HepG2 (cell line): ENCODE measurements around the gene MRNIP. TPM values are rescaled to one million over a fixed set of nuclear protein-coding genes. Genes with fewer than 3 reads are reported as not detected.

Experiments
- FOXK2 ChIP-seq: fragments of 450-650 bp; IDR thresholded peaks from 2 replicates; pipeline ENCODE4 v1.6.1; 2016
- GABPB1 ChIP-seq: IDR thresholded peaks from 2 replicates; pipeline ENCODE4 v1.6.1; 2016; ENCODE audit warnings: mild to moderate bottlenecking, missing genetic modification reagents, moderate library complexity, missing compliant biosample characterization
- GLI4 ChIP-seq: sonication (generic); formaldehyde crosslinking; IDR thresholded peaks from 2 replicates; pipeline ENCODE4 v1.5.1; 2020; ENCODE audit warnings: missing genetic modification reagents, mild to moderate bottlenecking, moderate library complexity, borderline replicate concordance
- MAZ ChIP-seq, 2 experiments: sonication (generic) in 1 of 2; formaldehyde crosslinking in 1 of 2; IDR thresholded peaks; 2 replicates each; pipeline versions ENCODE4 v1.5.0 to v1.6.1; 2012 to 2020; ENCODE audit warnings: low read depth in 2 of 2, mild to moderate bottlenecking in 2 of 2, borderline replicate concordance in 1 of 2, improper control_type of control experiment in 1 of 2, low read length in 1 of 2, missing genetic modification reagents in 1 of 2, moderate library complexity in 1 of 2
- MXI1 ChIP-seq: IDR thresholded peaks from 3 replicates; pipeline ENCODE4 v1.6.1; 2012; ENCODE audit warnings: low read depth, low read length, inconsistent platforms, borderline replicate concordance
- ONECUT2 ChIP-seq: sonication (generic); formaldehyde crosslinking; IDR thresholded peaks from 2 replicates; pipeline ENCODE4 v1.4.0; 2020; ENCODE audit warnings: missing genetic modification reagents
- SOX6 ChIP-seq, 2 experiments: fragments of 450-650 bp in 1 of 2; sonication (generic) in 1 of 2; formaldehyde crosslinking in 1 of 2; IDR thresholded peaks; 2 replicates each; pipeline versions ENCODE4 v1.4.0 to v1.6.1; 2017 to 2020; ENCODE audit warnings: antibody characterized with exemption in 1 of 2, mild to moderate bottlenecking in 1 of 2, missing genetic modification reagents in 1 of 2
- SP1 ChIP-seq, 2 experiments: fragments of 450-650 bp in 1 of 2; sonication (generic) in 1 of 2; formaldehyde crosslinking in 1 of 2; IDR thresholded peaks; 2 replicates each; pipeline versions ENCODE4 v1.4.0 to v1.6.1; 2016 to 2020; ENCODE audit warnings: missing genetic modification reagents in 1 of 2
- ZNF232 ChIP-seq: sonication (generic); formaldehyde crosslinking; IDR thresholded peaks from 2 replicates; pipeline ENCODE4 v1.4.0; 2020; ENCODE audit warnings: missing genetic modification reagents, borderline replicate concordance
- ZNF589 ChIP-seq: sonication (generic); formaldehyde crosslinking; conservative IDR thresholded peaks from 2 replicates; pipeline ENCODE4 v1.8.0; 2022; ENCODE audit warnings: mild to moderate bottlenecking, moderate library complexity, missing genetic modification reagents
- ZNF607 ChIP-seq: sonication (generic); formaldehyde crosslinking; IDR thresholded peaks from 2 replicates; pipeline ENCODE4 v1.5.1; 2020; ENCODE audit warnings: missing genetic modification reagents, mild to moderate bottlenecking, borderline replicate concordance
- ZNF703 ChIP-seq: sonication (generic); formaldehyde crosslinking; IDR thresholded peaks from 2 replicates; pipeline ENCODE4 v1.5.1; 2020; ENCODE audit warnings: missing genetic modification reagents, mild to moderate bottlenecking, moderate library complexity, borderline replicate concordance
- ZNF790 ChIP-seq: sonication (generic); formaldehyde crosslinking; IDR thresholded peaks from 2 replicates; pipeline ENCODE4 v1.8.0; 2022; ENCODE audit warnings: missing genetic modification reagents, mild to moderate bottlenecking, borderline replicate concordance
- polyA plus RNA-seq, 8 experiments: library from polyadenylated mRNA; depleted of rRNA in 3 of 8; stranded (reverse) in 7 of 8; unstranded in 1 of 8; fragments of >200 nt; fragmentation: Illumina TruSeq in 4 of 8; extraction: Trizol in 4 of 8; gene quantifications; 2 replicates each; pipeline versions ENCODE4 v1.2.1 to v1.2.3, GENCODE V29; 2011 to 2016; ENCODE audit warnings: low read depth in 4 of 8, missing spikeins in 1 of 8, mixed read lengths in 1 of 8; ENCODE audit not compliant: insufficient read depth in 1 of 8
- total RNA-seq, 5 experiments: library from RNA; depleted of rRNA; stranded (reverse); fragments of >200 nt; fragmentation: Illumina TruSeq; extraction: Trizol; gene quantifications; 2 replicates each; pipeline ENCODE4 v1.2.3, GENCODE V29; 2016; ENCODE audit warnings: low read depth in 1 of 5
- TF ChIP-seq, protein P1 (sequence below): sonication (generic); formaldehyde crosslinking; IDR thresholded peaks from 2 replicates; pipeline ENCODE4 v1.4.0; 2020; ENCODE audit warnings: mild to moderate bottlenecking, missing genetic modification reagents
- TF ChIP-seq, protein P2 (sequence below): sonication (generic); formaldehyde crosslinking; IDR thresholded peaks from 2 replicates; pipeline ENCODE4 v1.5.0; 2020; ENCODE audit warnings: mild to moderate bottlenecking, missing genetic modification reagents
- TF ChIP-seq, protein P3 (sequence below): sonication (generic); formaldehyde crosslinking; IDR thresholded peaks from 2 replicates; pipeline ENCODE4 v1.5.0; 2020; ENCODE audit warnings: mild to moderate bottlenecking, missing genetic modification reagents

Gene MRNIP
- total and polyA plus RNA-seq, 2 of the 13 experiments (the other 11 are each of a cell fraction or from before 2014, with no cell fraction given), result 15.5 to 34.1 TPM

DNA sequence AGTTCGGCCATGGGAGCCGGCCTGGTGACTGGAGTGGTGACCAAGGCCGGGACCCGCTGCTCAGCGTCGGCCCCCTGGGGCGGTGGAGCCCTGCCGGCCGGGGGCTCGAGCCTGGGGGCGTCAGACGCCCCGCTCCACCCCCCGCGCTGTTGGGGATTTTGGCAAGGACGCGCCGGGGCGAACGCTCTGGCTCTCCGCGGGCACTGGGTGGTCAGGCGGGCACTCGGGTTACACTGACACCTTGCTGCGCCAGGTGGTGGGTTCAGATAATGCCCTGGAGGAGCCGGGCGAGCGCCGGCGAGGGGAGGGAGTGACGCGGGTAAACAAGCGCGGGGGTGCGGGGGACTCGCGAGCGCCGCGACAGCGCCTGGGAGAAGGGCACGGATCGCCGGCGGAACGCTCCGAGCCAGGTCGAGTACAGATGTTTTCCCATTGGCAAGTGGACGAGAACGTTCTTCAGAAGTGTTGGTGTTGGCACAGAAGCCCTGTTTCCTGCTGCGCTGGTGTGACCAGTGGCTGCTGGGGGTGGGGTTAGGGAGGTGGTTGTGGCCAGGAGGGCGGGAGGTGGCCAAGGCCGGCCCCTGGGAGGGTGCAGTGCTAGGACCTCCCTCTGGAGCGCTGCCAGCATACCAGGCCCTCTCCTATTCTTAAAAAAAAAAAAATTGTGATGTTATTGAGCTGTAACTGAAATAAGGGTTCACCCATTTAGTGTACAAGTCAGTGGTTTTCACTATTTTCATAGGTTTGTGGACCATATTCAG lies 37.1 kb downstream of the MRNIP start (continued):
- TF ChIP-seq, protein P1, sequence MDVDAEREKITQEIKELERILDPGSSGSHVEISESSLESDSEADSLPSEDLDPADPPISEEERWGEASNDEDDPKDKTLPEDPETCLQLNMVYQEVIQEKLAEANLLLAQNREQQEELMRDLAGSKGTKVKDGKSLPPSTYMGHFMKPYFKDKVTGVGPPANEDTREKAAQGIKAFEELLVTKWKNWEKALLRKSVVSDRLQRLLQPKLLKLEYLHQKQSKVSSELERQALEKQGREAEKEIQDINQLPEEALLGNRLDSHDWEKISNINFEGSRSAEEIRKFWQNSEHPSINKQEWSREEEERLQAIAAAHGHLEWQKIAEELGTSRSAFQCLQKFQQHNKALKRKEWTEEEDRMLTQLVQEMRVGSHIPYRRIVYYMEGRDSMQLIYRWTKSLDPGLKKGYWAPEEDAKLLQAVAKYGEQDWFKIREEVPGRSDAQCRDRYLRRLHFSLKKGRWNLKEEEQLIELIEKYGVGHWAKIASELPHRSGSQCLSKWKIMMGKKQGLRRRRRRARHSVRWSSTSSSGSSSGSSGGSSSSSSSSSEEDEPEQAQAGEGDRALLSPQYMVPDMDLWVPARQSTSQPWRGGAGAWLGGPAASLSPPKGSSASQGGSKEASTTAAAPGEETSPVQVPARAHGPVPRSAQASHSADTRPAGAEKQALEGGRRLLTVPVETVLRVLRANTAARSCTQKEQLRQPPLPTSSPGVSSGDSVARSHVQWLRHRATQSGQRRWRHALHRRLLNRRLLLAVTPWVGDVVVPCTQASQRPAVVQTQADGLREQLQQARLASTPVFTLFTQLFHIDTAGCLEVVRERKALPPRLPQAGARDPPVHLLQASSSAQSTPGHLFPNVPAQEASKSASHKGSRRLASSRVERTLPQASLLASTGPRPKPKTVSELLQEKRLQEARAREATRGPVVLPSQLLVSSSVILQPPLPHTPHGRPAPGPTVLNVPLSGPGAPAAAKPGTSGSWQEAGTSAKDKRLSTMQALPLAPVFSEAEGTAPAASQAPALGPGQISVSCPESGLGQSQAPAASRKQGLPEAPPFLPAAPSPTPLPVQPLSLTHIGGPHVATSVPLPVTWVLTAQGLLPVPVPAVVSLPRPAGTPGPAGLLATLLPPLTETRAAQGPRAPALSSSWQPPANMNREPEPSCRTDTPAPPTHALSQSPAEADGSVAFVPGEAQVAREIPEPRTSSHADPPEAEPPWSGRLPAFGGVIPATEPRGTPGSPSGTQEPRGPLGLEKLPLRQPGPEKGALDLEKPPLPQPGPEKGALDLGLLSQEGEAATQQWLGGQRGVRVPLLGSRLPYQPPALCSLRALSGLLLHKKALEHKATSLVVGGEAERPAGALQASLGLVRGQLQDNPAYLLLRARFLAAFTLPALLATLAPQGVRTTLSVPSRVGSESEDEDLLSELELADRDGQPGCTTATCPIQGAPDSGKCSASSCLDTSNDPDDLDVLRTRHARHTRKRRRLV (CRISPR knock-in tag), result no peak
- TF ChIP-seq ZNF589 (CRISPR knock-in tag), result 0 out of 2 replicates have a peak, but pooled peaks have one; percentile 30
- peak; percentile 54; the same call in 1 of the 3 replicates for TF ChIP-seq MXI1
- TF ChIP-seq GLI4, result no peak; the same call in 1 of the 2 replicates
- peak; percentile 51; the same call in 1 of the 2 replicates for TF ChIP-seq MAZ (IDR thresholded peaks at IDR 0.05; ENCODE audit: borderline replicate concordance, low read depth, low read length)
- no peak; the same call in 1 of the 2 replicates for TF ChIP-seq MAZ (CRISPR knock-in tag; IDR thresholded peaks at IDR 0.05; ENCODE audit: low read depth)
- 0 out of 2 replicates have a peak, but pooled peaks have one; percentile 40 for TF ChIP-seq ZNF232
- TF ChIP-seq ZNF790 (CRISPR knock-in tag), result no peak
- TF ChIP-seq ONECUT2 (CRISPR knock-in tag), result peak; percentile 7; the same call in 1 of the 2 replicates
- TF ChIP-seq ZNF703 (CRISPR knock-in tag), result peak; percentile 63; the same call in 1 of the 2 replicates
- TF ChIP-seq SP1 (IDR thresholded peaks at IDR 0.05), result no peak; the same call in 1 of the 2 replicates
- 0 out of 2 replicates have a peak, but pooled peaks have one; percentile 39 for TF ChIP-seq SP1 (CRISPR knock-in tag; IDR thresholded peaks at IDR 0.05)
- peak; percentile 74 for TF ChIP-seq FOXK2
- peak; percentile 75; the same call in 1 of the 2 replicates for TF ChIP-seq ZNF607
- peak; percentile 40; the same call in 1 of the 2 replicates for TF ChIP-seq GABPB1 (CRISPR knock-in tag)
- TF ChIP-seq, protein P2, sequence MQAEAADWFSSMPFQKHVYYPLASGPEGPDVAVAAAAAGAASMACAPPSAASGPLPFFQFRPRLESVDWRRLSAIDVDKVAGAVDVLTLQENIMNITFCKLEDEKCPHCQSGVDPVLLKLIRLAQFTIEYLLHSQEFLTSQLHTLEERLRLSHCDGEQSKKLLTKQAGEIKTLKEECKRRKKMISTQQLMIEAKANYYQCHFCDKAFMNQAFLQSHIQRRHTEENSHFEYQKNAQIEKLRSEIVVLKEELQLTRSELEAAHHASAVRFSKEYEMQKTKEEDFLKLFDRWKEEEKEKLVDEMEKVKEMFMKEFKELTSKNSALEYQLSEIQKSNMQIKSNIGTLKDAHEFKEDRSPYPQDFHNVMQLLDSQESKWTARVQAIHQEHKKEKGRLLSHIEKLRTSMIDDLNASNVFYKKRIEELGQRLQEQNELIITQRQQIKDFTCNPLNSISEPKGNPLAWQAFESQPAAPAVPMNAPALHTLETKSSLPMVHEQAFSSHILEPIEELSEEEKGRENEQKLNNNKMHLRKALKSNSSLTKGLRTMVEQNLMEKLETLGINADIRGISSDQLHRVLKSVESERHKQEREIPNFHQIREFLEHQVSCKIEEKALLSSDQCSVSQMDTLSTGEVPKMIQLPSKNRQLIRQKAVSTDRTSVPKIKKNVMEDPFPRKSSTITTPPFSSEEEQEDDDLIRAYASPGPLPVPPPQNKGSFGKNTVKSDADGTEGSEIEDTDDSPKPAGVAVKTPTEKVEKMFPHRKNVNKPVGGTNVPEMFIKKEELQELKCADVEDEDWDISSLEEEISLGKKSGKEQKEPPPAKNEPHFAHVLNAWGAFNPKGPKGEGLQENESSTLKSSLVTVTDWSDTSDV (CRISPR knock-in tag), result 0 out of 2 replicates have a peak, but pooled peaks have one; percentile 45
- TF ChIP-seq SOX6 (IDR thresholded peaks at IDR 0.05), result no peak
- peak; percentile 26 for TF ChIP-seq SOX6 (CRISPR knock-in tag; IDR thresholded peaks at IDR 0.05)
- TF ChIP-seq, protein P3, sequence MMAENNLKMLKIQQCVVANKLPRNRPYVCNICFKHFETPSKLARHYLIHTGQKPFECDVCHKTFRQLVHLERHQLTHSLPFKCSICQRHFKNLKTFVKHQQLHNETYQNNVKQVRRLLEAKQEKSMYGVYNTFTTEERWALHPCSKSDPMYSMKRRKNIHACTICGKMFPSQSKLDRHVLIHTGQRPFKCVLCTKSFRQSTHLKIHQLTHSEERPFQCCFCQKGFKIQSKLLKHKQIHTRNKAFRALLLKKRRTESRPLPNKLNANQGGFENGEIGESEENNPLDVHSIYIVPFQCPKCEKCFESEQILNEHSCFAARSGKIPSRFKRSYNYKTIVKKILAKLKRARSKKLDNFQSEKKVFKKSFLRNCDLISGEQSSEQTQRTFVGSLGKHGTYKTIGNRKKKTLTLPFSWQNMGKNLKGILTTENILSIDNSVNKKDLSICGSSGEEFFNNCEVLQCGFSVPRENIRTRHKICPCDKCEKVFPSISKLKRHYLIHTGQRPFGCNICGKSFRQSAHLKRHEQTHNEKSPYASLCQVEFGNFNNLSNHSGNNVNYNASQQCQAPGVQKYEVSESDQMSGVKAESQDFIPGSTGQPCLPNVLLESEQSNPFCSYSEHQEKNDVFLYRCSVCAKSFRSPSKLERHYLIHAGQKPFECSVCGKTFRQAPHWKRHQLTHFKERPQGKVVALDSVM (CRISPR knock-in tag), result no peak
